GM19452 (cell line): ENCODE data around the gene UCHL3.
"Not testable (repeated sequence)": the region's sequence is repeated elsewhere in the genome, so short reads cannot be mapped to it uniquely, and the experiment has no call there.

Experiments
- ATAC-seq: cut with Tn5 transposase; IDR thresholded peaks from one replicate; pipeline ENCODE4 v1.9.1; 2021; ENCODE audit not compliant: unreplicated experiment

Gene UCHL3

DNA sequence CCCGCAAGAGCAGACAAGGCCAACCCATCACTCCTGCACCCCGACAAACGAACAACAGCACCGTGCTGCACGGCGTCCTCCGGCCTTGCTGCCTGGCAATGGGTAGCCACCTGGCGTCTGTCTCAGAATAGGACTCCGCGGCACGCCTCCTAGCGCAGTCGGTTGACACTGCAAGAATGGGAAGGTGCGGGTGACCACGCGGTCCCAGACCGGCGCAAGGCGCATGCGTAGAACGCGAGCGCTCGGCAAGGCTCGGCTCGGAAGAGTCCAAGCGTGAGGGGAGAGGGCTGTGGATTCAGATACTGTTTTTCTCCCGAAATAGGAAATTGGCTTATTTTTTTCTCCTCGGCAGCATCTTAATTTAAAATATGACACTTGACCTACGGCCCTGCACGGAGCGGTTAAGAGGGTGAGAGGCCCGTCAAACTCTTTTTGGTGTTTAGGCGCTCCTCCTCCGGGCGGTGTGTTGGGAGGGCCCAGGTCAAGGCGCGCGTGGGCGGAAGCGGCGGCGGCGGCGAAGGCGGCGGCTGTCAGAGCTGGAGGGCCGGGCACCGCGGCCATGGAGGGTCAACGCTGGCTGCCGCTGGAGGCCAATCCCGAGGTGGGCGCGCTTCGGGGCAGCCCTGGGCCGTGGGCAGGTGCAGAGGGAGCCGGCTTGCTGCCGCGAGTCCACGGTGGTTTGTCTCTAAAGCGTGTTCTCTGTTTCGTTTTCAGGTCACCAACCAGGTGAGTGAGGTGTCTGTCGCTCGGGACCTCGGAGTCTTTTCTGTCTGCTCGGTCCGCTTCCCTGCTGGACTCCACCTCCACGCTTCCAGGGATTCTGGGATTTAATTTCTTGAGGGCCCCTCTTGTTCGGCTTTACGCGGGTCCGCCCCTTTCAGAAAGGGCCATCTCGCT lies at the start of gene UCHL3:
TSS of gene UCHL3 (plus strand) at position 530 of the 897 bp plus-strand sequence. CDS start at position 560, 30 bp downstream.
- ATAC-seq, result peak; percentile 96

DNA sequence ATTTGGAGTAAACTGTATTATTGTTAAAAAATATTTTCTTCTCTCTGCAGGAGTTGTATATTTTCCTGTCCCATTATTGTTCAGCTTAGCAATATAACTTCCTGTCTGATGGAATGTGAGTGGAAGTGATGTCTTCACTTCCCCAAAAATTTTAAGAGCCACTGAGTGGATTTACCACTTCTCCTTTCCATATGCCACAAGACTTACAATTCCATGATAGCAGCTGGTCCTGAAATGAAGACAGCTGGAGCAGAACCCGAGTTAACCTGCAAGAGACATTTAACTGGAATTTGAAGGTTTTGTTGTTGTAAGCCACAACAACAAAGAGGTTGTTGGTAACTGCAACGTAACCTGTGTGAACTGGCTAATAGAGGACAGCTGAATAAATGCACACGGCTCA lies 44.3 kb upstream of the UCHL3 start:
- ATAC-seq, result no peak

DNA sequence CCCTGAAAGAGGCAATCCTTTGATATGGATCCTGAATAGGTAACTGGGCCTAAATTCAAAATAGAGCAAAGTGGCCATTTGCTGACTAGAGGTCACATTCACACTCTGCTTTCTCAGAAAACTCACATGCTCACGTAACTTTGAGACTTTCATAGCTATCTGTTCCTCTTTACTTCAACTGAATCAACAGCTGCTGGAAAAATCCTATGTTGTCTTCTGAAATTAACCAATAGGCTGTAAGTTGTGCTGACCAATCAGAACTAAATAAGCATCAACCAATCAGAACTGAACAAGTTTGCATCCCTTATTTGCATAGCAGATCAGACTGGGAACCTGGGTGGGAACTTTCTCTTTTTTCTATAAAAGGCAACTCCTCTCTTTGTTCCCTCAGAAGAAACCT lies 43.6 kb upstream of the UCHL3 start:
- ATAC-seq, result no peak

DNA sequence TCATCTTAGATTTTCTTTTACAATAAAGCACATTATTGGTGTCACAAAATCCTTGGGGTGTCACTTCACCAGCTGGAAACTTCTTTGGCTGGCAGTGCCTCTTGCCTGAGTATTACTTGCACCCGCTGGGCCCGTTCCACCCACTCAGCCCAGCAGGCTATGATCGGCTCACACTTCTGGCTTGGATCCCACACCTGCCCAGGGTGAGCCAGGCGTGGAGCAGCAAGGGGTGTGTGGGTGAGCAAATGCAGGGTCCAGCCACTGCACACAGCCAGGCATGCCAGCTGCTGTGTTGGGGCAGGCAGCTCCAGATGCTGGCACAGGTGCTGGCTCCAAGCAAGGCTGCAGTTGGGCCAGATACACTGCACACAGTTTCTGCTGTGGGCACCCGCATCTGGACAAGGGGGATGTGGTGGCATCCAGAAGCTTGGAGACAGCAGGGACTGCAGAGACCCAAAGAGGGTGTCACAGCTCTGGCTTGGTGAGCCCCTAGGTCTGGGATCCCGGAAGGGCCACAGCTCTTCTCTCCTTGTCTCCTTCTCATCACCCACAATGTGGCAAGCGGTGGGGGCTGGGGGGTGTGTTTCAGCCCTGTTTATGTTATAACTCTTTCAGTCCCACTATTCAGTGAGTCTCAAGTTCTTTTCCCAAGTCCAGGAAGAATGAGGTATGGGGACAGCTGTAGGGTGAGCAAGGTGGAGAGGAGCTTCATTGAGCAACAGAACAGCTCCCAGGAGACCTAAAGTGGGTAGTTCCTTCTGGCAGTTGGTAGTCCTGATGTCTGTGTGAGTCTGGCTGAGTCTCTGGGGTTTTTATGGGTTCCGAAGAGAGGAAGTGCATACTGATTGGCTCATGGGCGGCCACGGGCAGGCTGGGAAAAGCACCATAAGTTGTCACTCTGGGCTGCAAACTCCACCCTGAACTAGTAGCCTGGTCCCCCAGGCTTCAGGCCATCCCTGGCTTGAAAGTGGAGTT lies 42.3 kb upstream of the UCHL3 start:
- ATAC-seq, result no peak

DNA sequence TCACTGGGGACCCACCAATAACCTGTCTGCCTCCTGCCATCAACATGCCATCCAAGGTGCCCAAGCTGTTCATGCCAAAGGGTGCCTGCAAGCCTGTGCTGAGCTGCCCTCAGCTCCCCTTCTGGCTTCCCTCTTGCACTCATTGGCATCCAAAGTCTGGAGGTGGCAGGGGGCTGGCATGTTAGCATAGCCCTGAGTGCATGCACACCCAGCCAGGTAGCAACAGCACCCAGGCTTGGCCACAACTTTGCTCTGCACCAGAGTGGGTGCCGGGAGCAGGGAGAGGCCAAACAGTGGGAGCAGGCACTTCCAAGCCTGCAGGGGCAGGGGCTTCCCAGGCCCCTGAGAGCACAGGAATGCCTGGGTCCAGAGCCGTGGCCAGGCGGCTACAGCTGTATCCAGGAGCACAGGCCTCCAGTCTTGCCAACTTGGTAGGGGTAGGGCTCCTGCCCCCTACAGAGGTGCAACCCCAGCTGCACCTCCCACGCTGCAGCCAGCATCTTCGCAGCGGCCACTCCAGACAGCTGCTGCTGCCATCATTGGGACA lies 41.5 kb upstream of the UCHL3 start:
- ATAC-seq, result no peak

DNA sequence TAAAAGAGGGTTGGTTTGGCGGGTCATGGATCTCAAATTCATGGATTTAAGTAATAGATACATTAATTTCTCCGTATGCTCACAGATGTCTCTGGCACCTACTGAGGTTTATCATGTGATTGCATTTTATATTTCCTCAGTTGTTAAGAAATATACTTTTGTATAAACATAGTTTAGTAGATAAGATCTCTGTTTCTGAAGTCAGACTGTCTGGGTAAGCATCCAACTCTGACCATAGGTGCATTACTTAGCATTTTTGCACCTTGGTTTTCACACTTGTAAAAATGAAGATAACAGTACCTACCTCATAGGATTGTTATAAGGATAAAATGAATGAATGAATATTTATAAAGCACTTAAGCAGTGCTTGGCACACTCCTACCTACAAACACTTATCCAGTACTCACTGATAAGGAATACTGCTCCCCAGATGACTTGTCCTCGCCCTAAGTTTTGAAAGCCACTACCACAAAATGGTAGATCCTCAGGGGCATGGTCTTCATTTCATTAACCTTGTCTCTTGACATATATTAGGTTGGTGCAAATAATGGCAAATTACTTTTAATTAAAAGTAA lies 38.5 kb upstream of the UCHL3 start:
- no peak for ATAC-seq

DNA sequence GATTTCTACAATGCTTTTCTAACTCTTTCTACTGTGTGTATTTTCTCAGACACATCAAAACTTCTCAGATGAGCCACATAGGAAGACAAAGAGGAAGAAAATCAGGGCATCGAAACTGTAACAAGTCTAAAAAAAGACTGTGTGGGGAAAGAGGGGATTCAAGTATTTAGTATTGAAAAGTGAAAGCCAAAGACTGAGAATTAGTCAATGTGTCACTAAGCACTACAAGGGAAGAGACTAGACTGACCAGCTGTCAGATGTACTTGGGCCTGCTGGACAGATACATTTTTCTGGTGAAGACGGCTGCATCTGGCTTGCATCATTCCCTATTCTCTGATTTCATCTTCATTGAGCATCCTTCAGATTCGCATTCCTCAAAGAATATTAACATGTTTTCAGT lies 37.3 kb upstream of the UCHL3 start:
- ATAC-seq, result peak; percentile 91

DNA sequence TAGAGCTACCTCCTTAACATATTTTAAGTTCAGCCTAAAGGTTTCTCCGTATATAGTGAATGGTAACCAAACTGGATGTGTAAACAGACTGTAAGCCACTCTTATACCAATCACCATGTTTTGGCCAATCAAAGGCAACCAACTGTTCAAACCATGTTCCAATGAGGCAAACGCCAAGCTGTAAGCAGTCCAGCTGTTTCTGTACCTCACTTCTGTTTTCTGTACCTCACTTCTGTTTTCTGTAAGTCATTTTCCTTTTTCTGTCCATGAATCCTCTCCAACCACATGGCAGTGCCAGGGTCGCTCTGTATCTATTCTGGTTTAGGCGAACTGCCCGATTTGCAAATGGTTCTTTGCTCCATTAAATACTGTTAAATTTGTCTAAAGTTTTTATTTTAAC lies 36.3 kb upstream of the UCHL3 start:
- ATAC-seq, result no peak

DNA sequence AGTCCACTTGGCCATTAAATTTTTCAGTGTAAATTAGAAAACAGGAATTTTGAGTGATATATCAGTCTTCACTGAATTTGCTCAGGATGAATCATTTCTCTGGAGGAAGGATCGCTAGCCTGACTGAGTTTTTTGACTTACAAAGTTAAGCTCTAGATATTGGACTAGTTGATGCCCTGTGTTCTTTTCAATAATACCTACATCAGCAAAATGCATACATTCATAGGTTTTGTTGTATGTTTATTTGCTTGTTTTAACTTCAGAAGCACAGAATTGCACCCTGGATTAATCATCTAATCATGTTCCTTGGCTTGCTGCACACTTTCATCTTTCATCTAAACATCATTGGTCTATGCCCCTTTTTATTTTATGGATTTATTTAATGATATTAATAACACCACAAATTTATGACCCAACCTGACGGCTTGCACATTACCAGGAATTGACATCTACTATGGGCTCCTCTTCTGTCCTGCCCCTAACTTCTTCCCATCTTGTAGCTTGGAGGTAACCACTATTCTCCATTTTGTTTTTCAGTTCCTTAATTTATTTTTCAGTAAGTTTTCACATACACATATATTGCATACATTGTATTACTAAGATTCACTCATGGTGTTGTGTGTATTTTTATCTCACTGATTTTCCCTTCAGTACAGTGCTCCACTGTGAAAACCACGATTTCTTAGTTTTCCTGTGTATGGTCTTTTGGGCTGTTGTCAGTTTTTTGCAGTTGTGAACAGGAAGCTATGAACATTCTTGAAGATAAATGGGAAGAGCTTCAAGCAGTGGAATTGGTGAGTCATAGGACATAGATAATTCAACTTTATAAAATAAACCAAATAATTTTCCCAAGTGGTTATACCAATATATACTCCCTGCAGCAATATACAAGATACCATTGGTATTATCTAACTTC lies 35.3 kb upstream of the UCHL3 start:
- no peak for ATAC-seq

DNA sequence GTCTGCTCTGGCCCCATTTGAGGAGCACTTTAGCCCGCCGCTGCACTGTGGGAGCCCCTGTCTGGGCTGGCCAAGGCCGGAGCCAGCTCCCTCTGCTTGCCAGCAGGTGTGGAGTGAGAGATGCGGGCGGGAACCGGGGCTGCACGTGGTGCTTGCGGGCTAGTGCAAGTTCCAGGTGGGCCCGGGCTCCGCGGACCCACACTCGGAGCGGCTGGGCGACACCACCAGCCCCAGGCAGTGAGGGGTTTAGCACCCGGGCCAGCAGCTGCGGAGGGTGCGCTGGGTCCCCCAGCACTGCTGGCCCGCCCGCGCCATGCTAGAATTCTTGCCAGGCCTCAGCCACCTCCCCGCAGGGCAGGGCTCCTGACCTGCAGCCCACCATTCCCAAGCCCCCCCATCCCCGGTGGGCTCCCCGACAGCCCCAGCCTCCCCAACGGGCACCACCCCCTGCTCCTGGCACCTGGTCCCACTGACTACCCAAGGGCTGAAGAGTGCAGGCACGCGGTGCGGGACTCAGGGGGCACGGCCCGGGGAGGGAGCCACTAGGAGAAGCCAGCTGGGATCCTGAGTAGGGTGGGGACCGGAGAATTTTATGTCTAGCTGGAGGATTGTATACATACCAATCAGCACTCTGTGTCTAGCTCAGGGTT lies 31.0 kb upstream of the UCHL3 start:
- no peak for ATAC-seq

DNA sequence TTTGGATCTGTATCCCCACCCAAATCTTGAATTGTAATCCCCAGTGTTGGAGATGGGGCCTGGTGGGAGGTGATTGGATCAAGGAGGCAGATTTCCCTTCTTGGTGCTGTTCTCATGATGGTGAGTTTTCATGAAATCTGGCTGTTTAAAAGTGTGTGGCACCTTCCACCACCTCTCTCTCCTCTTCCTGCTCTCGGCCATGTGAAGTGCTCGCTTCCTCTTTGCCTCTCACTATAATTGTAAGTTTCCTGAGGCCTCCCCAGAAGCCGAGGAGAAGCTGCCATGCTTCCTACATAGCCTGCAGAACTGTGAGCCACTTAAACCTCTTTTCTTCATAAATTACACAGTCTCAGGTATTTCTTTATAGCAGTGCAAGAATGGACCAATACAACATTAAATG lies 27.6 kb upstream of the UCHL3 start:
- no peak for ATAC-seq

DNA sequence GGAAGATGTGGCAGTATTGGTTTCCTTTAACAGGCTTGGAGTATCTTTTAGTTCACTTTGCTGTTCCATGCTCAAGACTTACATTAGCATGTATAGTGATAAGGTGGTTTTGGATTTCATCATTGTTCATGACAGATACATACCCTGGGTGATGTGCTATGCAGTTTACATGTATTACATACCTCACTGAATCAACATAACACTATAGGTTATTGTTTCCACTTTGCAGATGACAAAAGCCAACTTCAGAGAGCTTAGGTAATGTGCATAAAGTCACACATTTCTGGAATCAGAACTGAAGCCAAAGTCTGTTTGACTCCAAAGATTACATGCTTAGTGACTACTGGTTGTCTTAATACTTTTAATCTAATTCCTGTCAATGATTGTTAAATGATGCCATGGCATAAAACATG lies 19.0 kb upstream of the UCHL3 start:
- ATAC-seq, result no peak

DNA sequence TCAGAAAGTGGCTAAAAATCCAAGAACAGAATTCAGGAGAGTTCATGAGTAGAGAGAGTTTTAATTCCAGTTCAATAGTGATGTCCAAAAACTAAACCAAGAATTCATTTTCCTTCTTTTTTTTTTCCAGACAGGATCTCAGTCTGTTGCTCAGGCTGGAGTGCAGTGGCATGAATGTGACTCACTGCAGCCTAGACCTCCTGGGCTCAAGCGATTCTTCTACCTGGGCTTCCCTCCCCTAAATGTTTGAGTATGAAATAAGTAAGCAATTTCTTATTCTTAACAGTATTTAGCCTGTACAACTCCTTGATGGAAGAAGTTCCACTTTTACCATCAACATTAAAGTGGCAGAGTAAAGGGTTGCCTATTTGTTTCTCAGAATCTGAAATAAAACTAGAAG lies 15.7 kb upstream of the UCHL3 start:
- no peak for ATAC-seq

DNA sequence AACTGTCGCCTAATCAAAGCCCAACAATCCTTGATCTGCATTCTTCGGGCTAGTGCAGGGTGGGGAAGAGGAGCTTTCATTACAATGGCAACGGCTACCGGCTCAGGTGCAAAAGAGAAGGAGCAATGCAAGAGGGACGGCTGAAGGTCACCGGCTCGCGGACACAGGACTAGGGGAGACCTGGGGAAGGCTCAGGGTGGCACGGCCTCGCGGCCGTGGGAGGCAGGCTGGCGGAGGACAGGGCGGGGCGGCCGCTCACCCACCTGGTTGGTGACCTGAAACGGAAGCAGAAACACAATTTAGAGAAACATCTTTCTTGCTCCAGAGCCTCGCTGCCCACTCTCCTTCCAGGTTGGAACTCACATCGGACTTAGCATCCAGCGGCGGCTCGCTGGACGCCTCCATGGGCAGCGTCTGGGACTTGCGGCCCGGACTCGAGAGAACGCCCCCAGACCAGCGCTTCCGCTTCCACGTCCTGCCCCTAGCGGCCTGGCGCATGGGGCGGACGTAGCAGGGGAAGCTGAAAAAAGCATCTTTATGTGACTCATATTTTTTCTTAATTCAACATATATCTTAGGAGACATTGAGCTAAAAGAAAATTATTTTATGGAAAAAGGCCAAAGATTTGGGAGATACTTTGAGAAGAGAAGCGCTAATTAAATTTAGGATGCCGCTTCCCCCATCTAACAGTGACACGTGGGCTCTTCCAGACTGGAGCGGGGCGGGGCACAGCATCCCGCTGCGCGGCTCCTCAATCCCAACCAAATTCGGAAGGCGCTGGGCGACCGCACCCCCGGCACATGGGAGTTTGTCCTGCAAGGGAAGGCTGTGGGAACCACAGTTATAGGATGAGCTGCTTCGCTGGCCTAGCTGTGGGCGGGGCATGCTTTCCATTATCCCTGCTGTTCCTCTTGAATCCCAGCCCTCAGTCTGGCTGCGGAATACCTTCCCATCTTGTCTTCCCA lies 11.9 kb upstream of the UCHL3 start, which contains the start of gene COMMD6:
TSS of gene COMMD6 (minus strand) at position 441 of the 965 bp plus-strand sequence. CDS start at position 405, 36 bp downstream.
- peak; percentile 98 for ATAC-seq

DNA sequence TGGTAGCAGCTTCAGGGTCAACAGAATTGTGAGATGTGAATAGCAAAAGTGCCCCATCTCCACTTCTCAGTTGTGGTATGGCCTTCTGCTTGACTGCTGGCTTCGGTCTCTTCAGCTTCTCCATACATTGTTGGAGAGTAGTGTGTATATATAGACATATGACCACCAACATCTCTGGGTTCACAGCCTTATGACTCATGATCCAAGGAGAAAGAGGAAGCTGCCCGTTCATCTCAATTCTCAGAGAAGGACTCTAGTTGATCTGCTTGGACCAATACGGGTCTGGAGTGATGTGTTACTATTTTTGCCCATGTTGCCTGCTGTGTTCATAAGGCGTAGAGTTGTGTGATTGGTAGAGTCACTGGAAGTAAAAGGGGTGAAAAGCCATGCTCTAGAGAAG lies 8.3 kb upstream of the UCHL3 start:
- no peak for ATAC-seq

DNA sequence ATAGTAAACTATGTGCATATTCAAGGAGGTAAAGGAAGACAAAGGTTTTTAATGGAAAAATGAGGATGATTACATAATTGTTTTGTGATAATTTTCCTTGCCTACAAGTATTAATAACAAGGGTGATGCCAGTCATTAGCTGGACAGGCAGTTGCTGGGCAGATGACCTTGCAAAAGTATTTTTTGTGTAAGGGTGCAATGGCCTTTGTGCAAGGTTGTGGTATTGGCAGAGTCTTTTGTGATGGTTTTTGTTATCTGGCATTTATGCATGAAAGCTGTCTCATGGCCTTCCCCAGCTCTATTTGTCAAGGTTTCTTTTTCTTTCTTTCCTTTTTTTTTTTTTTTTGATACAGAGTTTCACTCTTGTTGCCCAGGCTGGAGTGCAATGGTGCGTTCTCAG lies 7.6 kb upstream of the UCHL3 start:
- no peak for ATAC-seq

DNA sequence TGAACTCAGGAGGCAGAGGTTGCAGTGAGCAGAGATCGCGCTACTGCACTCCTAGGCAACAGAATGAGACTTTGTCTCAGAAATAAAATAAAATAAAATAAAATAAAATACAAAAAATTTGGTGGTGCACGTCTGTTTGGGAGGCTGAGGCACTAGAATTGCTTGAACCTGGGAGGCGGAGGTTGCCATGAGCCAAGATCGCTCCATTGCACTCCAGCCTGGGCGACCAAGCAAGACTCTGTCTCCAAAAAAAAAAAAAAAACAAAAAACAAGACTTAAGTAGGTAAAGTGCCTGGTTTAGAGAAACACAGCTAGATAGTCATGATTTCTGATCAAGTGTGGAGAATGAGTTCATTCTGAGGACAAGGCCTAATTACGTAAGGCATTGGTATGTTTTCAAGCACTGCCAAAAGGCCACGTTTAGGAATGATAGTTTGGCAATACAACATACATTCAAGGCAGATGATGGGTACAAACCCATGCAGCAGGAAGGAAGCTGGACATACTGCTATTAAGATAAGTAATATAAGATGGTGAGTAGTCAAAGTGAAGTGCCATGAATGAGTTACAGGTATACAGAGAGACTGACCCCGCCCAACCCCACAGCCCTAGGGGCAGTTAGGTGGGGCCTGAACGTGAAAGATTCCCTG lies 4.8 kb upstream of the UCHL3 start:
- ATAC-seq, result no peak

DNA sequence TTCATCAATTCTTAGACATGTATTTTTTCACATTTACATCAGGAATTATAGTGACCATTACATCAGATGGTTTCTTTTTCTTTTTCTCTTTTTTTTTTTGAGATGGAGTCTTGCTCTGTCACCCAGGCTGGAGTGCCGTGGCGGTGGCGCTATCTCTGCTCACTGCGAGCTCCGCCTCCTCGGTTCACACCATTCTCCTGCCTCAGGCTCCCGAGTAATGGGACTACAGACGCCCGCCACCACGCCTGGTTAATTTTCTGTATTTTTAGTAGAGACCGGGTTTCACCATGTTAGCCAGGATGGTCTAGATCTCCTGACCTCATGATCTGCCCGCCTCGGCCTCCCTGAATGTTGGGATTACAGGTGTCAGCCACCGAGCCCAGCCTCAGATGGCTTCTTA lies 4.2 kb upstream of the UCHL3 start:
- not testable (repeated sequence) for ATAC-seq
